HG03280 (cell line): Measurements from ENCODE around the gene TBC1D20.

Experiments used
- ATAC-seq: cut with Tn5 transposase; IDR thresholded peaks from one replicate; pipeline ENCODE4 v1.9.1; 2021; ENCODE audit warnings: mild to moderate bottlenecking, moderate library complexity; ENCODE audit not compliant: unreplicated experiment

The TBC1D20 gene

GRCh38 chr20:420721-421574 lies 41.4 kb downstream of the TBC1D20 start:
- ATAC-seq = no peak

- ATAC-seq = no peak
These were observed 42.1 kb downstream of the TBC1D20 start for GRCh38 chr20:420166-420620.

GRCh38 chr20:419556-420165 lies 42.7 kb downstream of the TBC1D20 start:
- ATAC-seq = no peak

GRCh38 chr20:418858-419365 lies 43.4 kb downstream of the TBC1D20 start:
- ATAC-seq = no peak

GRCh38 chr20:417801-418342 lies 44.5 kb downstream of the TBC1D20 start:
- no peak for ATAC-seq

GRCh38 chr20:416950-417800 lies 45.2 kb downstream of the TBC1D20 start:
- no peak for ATAC-seq

- no peak for ATAC-seq
These were observed 46.5 kb downstream of the TBC1D20 start for GRCh38 chr20:415820-416322.

- ATAC-seq = no peak
These were observed 48.2 kb downstream of the TBC1D20 start for GRCh38 chr20:414161-414560.

- no peak for ATAC-seq
These were observed 50.3 kb downstream of the TBC1D20 start for GRCh38 chr20:412081-412480.

- no peak for ATAC-seq
These were observed 52.4 kb downstream of the TBC1D20 start for GRCh38 chr20:409697-410559.

- ATAC-seq = peak; percentile 2
These were observed 53.3 kb downstream of the TBC1D20 start for GRCh38 chr20:408843-409696.

- ATAC-seq = peak; percentile 67
These were observed 54.1 kb downstream of the TBC1D20 start, which contains the start of gene RBCK1 for GRCh38 chr20:407953-408842. Gene RBCK1 (plus strand): TSS chr20:408299. CDS start chr20:408758, 459 bp downstream.

- ATAC-seq = peak; percentile 76
These were observed 55.0 kb downstream of the TBC1D20 start for GRCh38 chr20:407133-407952.

GRCh38 chr20:406200-407132 lies 55.9 kb downstream of the TBC1D20 start:
- ATAC-seq = no peak

GRCh38 chr20:404088-404487 lies 58.2 kb downstream of the TBC1D20 start:
- no peak for ATAC-seq

- ATAC-seq = no peak
These were observed 58.8 kb downstream of the TBC1D20 start for GRCh38 chr20:403582-403957.
